Left lobe of liver (tissue), 2 donors: ENCODE data around the gene SUDS3. TPM values are rescaled to one million over a fixed set of nuclear protein-coding genes. Genes with fewer than 3 reads are reported as not detected.

Experiments
- ATAC-seq: fragments of 200-7000 bp; cut with Tn5 transposase; one replicate; pipeline ENCODE4 v1.9.1; 2020; ENCODE audit warnings: mild to moderate bottlenecking, moderate library complexity
- DNase-seq: peaks from one replicate; pipeline ENCODE4 v3.0.0-alpha.2; 2020; ENCODE audit warnings: low spot score
- total RNA-seq: library from RNA; stranded (reverse); gene quantifications from one replicate; pipeline ENCODE4 v1.2.1, GENCODE V29; 2021
- donor health status: DM: no; HTN: no; CAD: no; lungs with moderate emphysema.
- donor health status: DM: no; HTN: yes; CAD: no.

SUDS3 gene
- total RNA-seq, 1 donor from 2014 or later = 10.8 TPM

GRCh38 chr12:118355843-118356242, 20.5 kb upstream of the SUDS3 start:
- DNase-seq = no peak
- peak; percentile 44 for ATAC-seq

- DNase-seq = no peak
- ATAC-seq = peak; percentile 44
Observed at GRCh38 chr12:118356809-118357256, 19.5 kb upstream of the SUDS3 start.

GRCh38 chr12:118357257-118358007, 18.9 kb upstream of the SUDS3 start:
- ATAC-seq (peak; percentile 51), DNase-seq (no peak)

GRCh38 chr12:118358008-118358359, 18.4 kb upstream of the SUDS3 start:
- ATAC-seq (no peak), DNase-seq (no peak)

DNA sequence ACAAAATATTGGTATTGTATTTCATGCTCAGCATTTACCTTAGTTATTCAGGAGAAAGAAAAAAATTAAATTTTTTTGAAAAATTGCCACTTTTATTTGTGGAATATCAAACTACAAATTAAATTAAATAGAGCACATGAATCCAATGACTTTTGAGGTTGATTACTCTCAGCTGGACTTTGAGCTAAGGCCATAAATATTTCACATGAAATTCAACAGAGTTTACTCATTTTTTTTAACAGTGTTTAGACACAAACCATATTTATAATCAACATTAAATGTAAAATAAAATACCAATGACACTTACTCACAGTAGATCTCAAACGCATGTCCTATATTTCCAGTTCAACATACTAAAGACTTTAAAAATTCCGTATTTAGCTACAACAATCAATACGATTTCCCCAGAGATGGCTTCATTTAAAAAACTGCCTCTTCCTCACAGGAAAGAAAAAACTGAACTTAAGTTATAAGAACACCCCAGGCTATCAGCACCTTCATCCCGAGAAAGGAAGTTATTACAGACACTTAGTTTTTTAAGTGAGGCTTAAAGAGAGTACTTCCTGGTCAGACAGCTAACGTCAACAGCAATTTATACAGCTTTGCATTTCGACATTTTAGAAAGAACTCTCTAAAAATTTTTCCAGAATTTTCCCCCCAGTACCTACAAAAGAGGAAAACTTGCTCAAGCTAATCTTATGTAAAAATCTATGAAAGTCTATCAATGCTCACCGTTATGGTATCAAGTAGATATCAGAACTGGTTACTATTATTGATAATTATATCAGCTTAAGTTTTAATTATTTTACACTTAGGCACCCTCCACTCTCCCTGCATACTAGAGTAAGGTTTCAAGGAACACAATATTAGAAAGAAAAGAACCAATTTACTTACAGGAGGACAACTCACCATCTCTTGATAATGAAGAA, 17.5 kb upstream of the SUDS3 start:
- ATAC-seq = peak; percentile 43
- no peak for DNase-seq

GRCh38 chr12:118359541-118359915, 16.8 kb upstream of the SUDS3 start:
- ATAC-seq (no peak), DNase-seq (no peak)

GRCh38 chr12:118361092-118361404, 15.3 kb upstream of the SUDS3 start:
- DNase-seq = no peak
- ATAC-seq = no peak

- DNase-seq (no peak), ATAC-seq (no peak)
Observed at GRCh38 chr12:118361889-118362288, 14.5 kb upstream of the SUDS3 start.

DNA sequence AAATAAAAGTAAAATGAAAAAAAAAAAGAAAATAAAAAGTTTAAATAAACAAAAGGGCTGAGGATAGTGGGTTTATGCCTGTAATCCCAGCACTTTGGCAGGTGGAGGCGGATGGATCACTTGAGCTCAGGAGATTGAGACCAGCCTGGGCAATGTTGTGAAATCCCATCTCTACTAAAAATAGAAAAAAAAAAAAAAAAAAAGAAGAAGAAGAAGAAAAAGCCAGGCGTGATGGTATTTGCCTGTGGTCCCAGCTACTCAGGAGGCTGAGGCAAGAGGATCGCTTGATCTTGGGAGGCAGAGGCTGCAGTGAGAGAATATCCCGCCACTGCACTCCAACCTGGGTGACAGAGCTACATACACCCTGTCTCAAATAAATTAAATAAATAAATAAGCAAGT, 7.5 kb upstream of the SUDS3 start:
- DNase-seq = no peak
- no peak for ATAC-seq

DNA sequence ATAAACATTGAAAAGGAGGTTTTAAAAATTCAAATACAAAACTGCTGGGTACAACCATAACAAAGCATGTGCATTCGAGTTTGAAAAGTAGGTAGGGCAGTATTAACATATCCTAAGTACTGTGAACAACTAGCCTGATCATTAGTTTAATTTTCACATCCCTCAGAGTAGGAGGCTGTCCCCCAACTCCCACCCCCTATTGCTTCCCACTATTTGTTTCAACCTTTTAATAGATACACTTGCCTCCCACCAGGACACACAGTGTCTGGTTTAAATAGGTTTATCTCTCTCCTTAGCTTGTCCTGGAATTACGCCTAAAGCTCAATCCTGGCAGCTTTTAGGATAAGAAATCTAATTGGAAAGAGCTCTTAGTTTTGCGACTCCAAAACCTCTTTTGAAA, 5.8 kb upstream of the SUDS3 start:
- DNase-seq (no peak), ATAC-seq (no peak)

DNA sequence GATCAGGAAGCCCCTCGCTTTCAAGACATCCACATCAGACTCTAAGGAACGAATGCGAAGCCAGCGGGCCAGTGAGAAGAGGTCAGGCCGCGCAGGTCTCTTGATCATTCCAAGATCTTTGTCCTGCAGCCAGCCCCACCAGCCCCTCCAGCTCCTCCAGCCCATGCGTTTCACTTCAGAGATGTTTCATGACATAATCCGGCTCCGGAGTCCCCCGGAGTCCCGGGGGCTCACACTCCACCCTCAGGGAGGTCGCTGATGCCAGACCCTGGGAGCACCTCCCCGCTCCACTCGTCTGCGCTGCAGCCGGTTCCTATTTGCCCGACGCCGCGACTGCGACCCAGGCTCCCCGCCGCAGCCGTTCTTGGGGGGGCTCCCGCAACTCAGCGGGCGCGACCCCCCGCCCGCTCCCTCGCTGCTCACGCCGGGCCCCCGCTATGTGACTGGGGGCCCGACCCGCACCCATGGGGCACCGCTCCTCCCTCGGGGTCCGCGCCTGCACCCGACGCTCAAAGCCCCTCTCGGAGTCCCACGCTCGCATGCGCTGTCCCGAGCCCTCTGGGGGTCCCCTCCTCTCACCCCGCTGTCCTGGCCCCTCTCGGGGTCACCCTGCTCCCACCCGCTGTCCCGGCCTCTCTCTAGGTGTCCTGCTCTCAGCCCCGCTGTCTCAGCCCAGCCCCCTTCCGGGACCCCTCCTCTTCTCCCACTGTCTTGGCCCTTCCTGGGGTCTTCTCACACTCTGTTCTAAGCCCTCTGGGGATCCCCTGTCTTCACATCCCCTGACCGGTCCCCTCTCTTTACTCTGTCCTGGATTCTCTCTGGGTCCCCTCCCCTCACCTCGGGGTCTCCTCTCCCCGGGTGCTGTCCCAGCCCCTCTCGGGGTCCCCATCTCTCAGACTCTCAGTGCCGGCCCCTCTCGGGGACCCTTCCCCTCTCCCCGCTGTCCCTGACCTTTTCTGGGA, 4.8 kb upstream of the SUDS3 start:
- ATAC-seq (no peak), DNase-seq (no peak)

- ATAC-seq = peak; percentile 85
- peak; percentile 99 for DNase-seq
Observed at GRCh38 chr12:118372541-118373495, 3.5 kb upstream of the SUDS3 start, which contains the start of gene TAOK3. Gene TAOK3, minus strand, starts transcription at chr12:118372907. Its CDS starts 117,340 bp downstream, at chr12:118255567.

- peak; percentile 40 for ATAC-seq
- DNase-seq = peak; percentile 76
Observed at GRCh38 chr12:118373616-118374015, 2.7 kb upstream of the SUDS3 start.

DNA sequence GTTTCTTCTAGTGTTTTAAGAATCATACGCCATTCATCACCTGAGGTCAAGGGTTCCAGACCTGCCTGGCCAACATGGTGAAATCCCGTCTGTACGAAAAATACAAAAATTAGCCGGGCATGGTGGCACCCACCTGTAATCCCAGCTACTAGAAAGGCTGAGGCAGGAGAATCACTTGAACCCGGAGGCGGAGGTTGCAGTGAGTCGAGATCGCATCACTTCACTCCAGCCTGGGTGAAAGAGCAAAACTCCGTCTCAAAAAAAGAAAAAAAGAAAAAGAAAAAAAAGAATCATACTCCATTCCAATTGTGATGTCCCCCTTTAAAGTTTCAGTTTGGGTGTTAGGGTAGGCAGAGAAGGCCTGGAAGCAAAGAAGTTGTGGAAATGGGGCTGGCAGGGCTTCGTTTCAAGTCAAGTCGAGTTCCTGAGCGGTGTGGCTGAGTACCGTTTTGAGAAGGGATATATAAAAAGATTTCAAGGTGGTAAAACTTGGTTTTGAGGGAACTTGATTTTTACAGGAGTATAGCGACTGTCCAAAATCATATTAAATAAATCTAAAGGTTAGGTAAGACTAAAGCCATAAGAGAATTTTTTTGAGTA, 2.1 kb upstream of the SUDS3 start:
- no peak for ATAC-seq
- DNase-seq = no peak

- DNase-seq = no peak
- no peak for ATAC-seq
Observed at GRCh38 chr12:118374909-118375308, 1.4 kb upstream of the SUDS3 start.

DNA sequence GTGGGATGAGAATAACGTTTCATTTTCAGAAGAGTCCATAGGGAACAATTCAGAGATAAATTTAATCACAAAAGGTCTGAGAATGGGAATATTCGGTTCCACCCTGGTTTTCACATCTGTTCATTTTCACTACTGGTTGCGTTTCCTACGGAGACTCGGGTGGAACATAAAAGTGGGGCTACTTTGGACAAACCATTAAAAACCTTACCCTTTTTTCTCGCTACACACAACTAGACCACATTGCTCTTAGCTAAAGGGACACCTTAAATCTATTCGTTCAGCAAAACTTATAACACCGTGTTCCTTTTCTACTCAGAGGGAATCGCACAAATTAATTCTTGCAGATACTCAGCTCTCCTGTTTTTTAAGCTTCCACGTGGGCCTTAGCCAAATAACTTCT, 1.0 kb upstream of the SUDS3 start:
- no peak for DNase-seq
- ATAC-seq = no peak

- no peak for ATAC-seq
- DNase-seq = no peak
Observed at GRCh38 chr12:118377021-118377883, 897 bp downstream of the SUDS3 start.

DNA sequence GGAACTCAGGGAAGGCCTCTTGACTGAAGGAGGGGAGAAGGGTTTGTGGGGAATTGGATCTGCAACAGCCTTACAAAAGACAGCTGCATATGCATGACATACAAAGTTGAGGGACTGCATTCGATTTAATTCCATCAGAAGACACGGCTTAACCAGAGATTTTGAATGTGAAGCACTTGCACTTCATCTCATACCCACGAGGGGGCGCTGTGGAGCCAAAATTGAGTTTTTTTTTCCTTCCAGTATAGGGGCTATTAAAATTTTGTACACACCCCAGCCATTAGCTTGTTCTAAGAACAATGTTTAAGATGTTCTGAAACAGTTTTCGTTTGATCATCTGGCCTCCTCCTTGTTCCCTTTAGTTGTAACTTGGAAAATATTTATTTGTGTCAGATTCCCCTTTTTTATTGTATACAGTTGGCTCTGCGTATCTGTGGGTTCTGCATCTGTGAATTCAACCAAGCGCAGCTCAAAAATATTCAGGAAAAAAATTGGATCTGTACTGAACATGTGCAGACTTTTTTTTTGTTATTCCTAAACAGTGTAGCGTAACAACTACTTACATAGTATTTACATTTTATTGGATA, 1.6 kb downstream of the SUDS3 start:
- peak; percentile 27 for ATAC-seq
- peak; percentile 62 for DNase-seq
